GM21723 (cell line): Measurements from ENCODE around the gene TBC1D22B.

ENCODE experiments used
- ATAC-seq: cut with Tn5 transposase; IDR thresholded peaks from one replicate; pipeline ENCODE4 v1.9.1; 2021; ENCODE audit warnings: mild to moderate bottlenecking, moderate library complexity; ENCODE audit not compliant: unreplicated experiment

Gene TBC1D22B

GRCh38 chr6:37239526-37239925, 18.0 kb upstream of the TBC1D22B start:
- no peak for ATAC-seq

- peak; percentile 70 for ATAC-seq
Measured at GRCh38 chr6:37239950-37240713, 17.4 kb upstream of the TBC1D22B start.

- ATAC-seq = no peak
Measured at GRCh38 chr6:37241131-37241530, 16.4 kb upstream of the TBC1D22B start.

DNA sequence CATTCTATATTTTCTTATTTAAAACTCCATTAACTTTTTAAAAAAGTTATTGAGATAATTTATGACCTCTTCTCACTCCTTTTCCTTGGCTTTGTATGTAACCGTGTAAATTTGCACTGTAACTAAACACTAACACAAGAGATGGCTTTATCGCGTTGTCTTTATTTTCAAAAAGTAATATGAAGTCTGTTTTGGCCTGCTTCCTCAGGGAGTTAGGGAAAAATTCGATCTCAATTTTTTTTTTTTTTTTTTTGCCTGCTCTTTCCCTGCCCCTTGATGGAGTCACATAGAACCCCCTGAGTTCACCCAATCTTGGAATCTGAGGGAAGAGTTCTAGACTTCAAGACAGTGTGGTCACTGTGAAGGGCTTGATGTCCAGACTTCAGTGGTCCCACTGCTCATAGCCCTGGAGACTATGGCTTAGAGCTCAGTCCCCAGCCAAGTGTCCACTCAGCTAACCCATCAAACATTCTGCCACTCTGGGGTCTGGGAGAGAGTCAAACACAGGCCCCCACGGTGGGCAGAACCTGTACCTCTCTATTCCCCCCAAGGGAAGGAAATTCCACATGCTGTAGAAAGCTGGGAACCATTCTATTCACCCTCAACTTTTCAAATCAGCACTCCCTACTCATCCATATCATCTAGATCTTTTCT, 15.7 kb upstream of the TBC1D22B start:
- ATAC-seq = no peak

GRCh38 chr6:37242429-37243052, 15.0 kb upstream of the TBC1D22B start:
- ATAC-seq = no peak

GRCh38 chr6:37243131-37243815, 14.3 kb upstream of the TBC1D22B start:
- no peak for ATAC-seq

DNA sequence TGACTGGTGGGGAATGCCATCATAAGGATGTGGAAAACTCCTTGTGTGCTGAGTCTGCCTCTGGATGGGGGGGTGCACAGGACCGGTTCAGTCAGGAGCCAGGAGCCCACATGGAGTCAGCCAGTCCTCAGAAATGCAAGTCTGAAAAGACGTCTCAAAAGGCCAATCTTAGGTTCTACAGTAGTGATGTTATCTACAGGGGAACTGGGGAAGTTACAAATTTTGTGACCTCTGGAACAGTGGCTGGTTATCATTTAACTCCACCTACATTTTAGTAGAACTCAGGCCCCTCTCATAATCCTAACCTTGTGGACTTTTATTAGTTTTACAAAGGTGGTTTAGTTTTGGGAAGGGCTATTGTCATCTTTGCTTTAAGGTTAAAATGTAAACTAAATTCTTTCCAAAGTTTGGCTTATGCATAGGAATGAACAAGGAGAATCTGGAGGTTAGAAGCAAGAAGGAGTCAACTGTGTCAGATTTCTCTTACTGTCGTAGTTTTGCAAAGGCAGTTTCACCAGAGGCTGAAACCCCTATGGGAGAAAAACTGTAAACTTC, 13.7 kb upstream of the TBC1D22B start:
- ATAC-seq = no peak

GRCh38 chr6:37244430-37245310, 12.9 kb upstream of the TBC1D22B start:
- ATAC-seq = no peak

DNA sequence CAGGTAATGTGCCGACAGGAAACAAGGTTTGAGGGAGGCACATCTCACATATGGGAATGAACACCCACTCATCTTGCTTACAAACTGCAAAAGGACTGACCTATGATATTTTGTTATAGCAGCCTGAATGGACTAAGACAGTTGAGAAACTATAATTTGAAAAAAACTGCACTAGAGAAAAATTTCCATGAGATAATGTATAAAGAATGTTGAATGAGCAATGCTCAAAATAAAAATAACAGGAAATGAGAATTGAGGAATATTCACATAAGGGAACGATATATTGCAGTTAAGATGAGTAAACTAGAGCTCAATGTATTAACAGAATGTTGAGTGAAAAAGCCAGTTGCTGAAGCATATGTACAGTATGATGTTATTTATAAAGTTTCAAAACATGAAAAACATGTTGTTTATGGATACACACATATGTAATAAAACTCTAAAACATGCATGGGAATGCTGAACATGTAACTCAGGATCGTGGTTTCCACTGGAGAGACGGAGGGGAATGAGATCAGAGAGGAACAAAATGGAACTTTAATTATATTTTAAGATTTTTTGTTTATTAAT, 6.3 kb upstream of the TBC1D22B start:
- no peak for ATAC-seq

DNA sequence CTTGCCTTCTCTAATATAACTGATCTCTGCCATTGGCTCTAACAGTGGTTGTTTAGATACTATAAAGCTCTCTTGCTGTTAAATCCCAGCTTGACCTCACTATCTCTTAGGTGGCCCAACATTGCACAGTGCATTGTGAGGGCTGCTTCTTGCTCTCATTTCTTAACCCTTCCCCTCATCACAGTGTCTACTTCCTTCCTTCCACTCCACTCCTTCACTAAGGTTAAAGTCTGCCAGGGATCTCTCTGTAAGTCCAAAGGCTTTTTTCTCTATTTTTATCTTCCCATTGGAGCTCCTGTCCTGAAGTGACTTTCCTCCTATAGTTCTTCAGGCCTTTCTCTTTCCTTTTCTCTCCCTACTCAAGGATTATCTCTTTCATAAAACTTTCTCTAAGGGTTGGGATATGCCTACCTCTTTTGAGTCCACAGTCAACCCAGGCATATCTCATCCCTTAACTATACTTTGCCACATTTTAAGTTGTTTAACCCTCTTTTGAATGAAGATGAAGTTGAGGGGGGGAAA, 4.0 kb upstream of the TBC1D22B start:
- ATAC-seq = no peak

DNA sequence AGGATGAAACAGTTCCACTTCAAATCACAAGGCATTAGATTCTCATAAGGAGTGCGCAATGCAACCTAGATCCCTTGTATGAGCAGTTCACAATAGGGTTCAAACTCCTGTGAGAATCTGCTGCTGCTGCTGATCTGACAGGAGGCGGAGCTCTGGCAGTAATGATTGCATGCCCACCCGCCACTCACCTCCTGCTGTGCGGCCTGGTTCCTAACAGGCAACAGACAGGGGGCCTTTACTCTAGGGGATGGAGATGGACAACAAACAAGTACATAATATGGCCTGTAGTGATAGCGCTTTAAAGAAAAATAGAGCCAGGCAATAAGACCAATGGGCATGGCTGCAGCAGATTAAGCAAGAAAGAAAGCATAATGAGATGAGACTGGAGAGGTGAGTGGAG, 2.7 kb upstream of the TBC1D22B start:
- ATAC-seq = no peak

DNA sequence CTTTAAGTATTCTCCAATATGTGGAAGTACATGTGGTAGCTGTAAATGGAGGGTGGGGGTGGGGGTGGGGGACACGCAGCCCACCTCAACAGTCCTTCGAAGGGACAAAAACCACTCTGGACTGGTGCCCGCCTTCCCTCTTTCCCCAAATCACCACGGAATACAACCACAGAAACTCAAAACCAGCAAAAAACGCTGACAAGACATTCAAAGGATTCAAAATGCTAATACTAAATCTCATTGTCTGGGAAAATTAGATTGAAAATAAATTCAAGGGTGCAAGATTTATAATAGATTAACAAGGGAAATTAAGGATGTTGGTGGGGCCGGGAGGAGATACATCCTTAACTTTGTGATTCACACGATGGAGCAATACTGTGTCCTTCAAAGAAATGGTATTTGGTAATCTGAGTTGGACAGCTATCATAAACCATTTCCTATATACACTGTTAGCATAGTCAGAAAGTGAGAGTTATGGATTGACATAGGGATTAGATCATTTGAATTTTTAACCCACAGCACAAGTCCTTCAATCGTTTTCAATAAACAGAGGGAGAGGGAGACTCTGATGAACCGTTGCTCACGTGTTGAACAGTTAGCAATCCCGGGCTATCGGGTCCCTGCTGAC, 766 bp upstream of the TBC1D22B start:
- ATAC-seq = no peak

DNA sequence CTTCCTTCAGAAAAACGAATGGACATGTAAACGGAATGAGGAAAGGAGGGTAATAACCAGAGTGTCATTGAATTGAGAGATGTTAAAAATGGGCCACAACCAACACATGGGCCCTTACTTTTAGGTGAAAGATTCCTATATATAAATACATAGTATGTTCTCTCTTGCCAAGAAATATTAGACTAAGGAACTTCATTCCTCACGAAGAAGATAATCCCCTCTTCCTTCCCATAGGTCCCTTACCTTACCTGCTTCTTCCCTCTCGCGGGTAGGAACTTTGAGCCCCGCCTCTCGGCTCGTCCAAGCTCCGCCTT, 295 bp upstream of the TBC1D22B start:
- ATAC-seq = no peak

DNA sequence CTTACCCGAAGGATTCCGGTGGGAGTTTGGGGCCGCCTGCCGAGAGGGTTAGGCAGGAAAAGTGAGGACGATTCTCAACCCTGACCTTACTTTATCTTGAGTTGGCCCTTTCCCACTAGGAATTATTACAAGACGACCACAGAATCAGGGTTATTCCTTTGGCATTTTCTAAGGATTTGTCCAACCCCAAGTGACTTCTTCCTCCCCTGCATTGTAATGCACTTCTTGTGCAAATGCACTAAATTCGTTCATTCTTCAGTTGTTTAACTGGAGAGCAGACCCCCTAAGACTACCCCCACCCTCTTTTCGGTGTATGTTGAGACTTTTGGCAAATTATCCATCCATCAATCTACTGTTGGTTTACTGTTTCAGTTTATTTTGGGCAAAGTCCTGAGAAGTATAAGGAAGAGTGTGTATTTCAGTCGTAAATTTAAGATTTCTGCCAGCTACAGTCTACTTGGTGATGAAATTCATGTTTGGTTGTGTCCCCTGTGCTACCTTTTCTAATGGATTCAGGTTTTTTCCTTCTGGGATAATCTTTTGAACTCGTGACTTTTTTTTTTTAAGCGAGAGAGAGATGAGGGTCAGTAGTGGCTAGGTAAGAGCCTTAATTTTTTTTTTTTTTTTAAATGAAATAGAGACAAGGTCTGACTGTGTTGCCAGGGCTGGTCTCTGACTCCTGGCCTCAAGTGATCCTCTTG, 983 bp downstream of the TBC1D22B start:
- no peak for ATAC-seq

GRCh38 chr6:37259191-37259590, 1.6 kb downstream of the TBC1D22B start:
- no peak for ATAC-seq

DNA sequence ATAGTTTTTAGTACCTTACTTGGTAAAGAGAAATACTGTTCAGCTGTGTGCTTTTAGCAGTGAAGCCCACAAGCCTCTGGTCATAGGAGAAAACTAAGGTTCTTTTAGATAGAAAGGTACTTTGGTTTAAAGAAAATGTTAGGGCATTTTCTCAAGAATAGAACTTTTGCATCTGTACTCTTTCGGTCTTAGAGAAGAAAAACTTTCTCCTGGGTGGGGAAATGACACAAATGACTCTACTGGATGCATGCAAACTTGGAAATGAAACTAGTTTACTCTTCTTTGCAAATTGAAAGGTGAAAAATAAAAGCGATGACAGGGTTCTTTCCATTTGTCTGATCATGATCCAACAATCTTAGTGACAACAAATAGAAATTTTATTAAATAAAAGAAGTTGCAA, 2.5 kb downstream of the TBC1D22B start:
- ATAC-seq = no peak

DNA sequence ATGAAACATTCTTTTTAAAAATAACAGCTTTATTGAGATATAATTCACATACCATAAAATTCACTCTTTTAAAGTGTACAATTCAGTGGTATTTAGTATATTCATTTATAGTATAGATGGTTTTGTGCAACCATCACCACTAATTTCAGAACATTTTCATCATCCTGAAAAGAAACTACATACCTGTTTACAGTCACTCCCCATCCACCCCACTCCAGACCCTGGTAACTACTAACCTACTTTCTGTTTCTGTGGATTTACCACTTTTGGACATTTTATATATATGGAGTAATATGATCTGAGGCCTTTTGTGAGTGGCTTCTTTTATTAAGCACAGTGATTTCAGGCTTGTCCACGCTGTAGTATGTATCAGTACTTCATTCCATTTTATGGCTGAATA, 2.9 kb downstream of the TBC1D22B start:
- ATAC-seq = no peak

- no peak for ATAC-seq
Measured at GRCh38 chr6:37261198-37261597, 3.6 kb downstream of the TBC1D22B start.
